Bone marrow (tissue), 2 donors: ENCODE results near the gene ZMYND11.
"Not testable (repeated sequence)": the region's sequence is repeated elsewhere in the genome, so short reads cannot be mapped to it uniquely, and the experiment has no call there.

Source experiments
- DNase-seq, 2 donors: peaks; one replicate each; lab custom pipeline; 2025; lab: John Stamatoyannopoulos, UW

Gene ZMYND11

DNA sequence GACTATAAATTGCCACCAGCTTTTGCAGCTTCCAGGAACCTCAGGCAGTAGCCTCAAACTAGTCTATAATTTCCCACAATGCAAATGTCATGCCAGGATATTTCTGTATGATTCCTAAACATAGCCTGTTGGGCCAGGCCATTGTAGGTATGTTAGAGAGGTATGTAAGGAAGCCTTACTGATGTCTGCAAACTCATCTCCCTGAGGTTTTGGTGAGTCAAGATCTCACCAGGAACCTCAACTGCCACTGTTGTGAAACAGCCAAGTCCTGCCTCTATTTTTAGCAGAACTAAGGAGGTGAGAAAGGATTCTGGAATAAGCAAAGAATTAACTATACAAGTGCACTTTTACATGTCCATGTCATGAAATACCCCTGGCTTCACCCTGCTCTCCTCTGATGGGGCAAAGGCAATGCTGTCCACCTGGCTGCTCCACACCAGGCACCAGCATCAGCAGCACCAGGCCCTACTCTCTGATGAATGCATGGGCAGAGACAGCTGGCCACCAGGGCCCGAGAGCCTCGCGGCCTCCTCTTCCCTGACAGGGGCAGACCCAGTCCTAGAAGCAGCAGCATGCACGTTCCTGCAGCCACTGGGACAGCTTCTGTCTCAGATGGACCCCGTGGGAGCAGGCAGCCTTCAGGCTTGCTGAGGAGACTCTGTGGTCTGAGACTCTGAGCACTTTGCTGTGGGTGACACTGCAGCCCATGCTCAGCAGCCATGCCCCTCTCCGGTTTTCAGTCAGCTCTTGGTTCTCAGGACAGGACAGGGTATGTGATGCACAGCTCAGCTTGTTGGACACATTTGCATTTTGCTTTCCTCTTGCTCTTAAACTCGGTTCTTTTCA lies 147.3 kb downstream of the ZMYND11 start:
- no peak for DNase-seq

DNA sequence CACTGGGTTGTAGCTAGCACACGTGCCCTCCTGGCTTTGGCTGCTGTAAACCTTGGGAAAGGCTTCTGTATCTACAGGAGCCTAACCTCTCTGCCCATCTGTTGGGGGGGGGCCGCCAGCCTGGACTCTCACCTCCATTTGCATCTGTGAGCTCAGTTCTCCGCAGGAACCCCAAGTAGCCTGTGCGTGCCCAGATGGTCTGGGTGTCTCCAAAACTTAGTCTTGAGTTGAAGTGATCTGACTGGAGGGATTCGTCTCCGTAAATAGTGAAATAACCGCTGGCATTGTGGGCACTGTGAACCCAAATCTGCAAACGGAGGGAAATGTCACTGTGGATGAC lies 147.9 kb downstream of the ZMYND11 start:
- no peak for DNase-seq

DNA sequence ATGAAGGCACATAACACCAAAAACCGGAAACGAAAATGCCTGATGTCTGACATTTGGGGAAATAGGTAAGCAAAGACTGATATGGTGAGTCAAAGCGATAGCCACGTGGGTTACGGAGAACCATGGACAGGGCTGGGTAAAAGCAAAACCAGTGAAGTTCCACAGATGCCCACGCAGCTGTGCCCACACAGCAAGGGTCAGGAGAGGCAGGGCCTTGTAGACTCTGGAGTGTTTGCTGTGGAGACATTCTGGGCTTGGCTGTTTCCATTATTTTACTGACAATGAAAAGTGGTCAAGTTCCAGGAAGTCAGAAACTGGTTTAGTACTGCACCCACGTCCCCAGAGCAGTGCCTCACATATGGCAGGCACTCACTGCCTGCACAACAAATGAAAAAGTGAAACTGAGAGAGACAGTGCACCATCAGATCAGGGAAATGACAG lies 148.7 kb downstream of the ZMYND11 start:
- DNase-seq = no peak

DNA sequence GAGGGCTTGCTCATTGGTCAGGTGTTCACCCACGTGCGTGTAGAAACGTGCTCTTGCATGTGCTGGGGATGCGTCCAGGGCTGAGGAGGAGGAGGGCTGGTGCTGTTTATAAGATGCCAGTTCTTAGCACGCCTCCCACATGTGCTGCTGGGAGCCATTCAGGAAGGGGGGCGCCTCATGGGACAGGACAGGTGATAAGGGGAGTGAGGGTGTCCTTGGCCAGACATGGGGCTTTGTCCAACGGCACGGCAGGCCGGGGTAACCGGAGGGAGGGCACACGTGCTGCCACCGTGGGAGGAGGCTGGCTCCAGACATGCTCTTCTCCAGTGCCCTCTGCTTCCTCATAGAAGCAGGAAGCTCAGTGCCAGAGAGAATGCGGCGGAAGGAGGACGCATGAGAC lies 150.0 kb downstream of the ZMYND11 start:
- no peak for DNase-seq

DNA sequence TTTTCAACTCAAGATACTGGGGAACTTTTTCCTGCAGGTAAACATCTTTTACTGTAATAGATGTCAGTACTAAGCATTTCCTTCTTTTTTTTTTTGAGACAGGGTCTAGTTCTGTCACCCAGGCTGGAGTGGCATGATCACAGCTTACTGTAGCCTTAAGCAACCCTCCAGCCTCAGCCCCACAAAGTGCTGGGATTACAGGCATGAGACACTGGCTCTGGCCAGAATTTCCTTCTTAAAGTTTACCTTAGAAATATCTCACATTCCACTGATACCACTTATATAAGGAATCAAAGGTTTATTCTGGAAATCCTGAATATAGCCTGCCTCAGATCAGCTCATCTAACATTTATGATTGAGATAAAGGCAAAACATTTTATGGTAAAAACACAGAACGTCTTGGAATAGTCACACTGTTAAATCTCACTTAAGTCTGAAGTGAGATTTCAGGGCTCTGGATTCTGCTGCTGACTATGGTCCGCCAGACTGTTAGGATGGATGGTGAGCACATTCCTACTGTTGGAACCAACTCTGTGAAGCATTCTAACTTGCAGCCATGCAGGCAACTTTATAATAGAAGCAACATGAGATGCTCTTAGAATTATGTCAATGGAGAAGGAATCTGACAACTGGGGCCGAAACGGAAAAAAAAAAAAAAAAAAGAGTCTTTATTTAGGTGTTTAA lies 151.9 kb downstream of the ZMYND11 start:
- DNase-seq = no peak

DNA sequence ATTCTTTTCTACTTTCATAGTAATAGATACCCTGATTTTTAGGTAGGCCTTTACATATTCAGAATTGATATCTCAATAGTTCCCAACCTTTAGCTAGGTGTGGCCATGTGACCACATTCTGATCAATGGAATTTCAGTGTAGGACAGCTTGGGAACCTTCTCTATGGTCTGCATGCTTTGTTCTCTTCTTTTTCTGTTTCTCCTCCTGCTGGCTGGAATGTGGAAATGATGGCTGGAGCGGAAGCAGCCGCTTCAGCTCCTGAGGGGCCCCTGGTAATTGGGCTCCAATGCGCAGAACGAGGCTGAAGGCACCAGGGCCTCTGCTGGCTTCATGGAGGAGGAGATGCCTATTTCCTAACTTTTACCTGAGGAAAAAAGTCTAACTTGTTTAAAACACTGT lies 152.6 kb downstream of the ZMYND11 start:
- DNase-seq = no peak

DNA sequence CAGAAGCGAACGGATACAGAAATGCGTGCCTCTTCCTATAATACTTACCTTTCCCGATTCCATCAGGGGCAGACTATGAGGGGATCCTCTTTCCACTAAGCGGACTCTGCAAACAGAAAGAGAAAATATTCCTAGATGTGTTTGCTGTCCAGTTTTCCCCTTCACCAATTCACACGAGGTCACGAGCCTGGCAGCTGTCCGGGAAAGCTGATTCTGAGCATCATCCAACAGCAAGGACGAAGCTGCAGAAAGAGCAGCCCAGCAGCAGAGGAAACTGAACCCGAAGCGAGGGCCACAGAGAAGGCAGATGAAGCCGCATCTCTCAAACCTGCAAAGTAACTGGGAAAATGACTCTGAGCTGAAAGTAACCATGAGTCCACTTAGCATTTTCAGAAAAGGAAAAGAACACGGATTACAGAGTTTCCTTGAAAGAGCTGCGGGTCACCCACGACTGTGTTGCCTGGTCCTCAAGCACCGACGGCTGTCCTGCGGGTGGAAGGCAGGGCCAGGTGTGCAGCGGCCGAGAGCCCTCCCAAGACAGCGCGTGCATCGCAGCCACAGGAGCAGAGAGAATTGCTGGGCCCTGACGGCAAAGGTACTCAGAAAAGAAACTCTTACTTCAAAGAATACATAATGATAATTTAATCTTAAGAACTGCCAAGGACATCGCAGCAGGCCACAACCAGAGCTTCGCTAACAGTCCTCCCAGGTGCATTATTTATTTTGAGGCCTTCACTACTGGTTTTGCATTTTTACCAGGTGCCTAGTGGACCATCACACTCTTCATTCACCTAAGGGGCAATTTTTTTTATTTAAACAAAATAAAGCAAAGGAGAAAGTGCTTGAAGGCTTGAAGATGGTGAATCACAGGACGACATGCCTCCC lies 153.3 kb downstream of the ZMYND11 start:
- DNase-seq = no peak

DNA sequence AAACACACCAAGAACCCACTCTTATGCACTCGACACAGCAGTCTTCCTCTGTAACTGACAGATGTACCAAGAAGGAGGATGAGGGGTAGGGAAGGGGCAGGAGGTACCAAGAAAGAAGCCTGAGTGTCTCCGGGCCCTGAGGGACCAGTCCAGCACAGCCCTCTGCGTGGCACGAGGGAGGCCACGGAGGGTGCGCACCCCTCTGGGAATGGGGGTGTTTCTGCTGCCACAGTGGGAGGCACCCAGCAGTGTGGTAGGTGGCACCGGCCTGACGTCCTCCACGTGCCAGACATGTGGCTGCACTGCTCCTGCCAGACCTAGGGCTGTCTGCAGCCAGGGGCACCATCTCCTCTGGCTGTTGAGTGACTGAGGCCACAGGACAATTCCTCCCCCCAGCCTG lies 154.3 kb downstream of the ZMYND11 start:
- no peak for DNase-seq

DNA sequence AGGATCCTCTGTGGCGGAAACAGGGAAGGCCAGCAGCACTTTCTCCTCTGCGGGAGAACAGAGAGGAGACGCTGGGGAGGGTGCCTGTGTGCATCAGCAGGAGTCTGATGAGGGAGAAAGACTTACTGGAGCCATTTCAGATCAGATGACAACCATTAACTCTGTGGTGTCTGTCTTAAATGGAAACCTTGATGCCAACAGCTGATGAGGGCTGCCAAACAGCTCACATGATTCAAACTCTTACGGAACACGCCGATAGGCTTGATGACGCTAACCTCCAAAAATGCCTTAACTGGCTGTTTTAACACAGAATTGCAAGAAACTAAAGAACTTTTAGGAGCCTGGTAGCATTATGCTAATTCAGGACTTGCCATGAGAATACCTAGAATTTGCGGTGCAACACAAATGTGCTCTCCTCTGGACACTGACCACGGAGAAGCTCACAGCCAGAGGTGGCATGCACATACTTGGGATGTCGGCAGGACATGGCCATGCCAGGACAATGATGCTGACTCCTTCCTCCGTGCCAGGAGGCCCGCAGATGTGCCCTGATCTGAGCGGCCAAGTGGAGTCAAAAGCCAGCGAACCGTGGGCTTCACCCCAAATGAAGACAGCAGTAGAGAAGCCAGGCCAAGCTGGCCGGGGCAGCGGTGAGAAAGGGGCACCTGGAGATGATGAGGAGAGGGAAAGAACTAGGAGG lies 154.9 kb downstream of the ZMYND11 start:
- no peak for DNase-seq

DNA sequence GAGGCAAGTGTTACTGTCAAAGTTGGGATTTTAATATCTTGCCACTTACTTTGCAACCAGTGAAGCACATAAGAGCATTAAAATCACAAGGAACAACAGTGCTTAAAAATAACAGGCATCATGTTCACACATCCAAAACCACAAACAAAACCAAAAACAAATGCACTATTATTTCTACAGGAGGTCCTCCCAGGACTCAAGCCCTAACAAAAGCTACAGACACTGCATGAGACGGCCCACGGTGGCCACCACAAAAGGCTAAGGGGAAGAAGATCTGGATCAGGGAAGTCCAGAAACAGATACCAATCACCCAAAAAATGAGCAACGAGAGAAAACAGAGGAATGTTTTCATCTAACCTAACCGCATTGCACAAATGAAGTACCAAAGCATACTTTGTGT lies 158.4 kb downstream of the ZMYND11 start:
- no peak for DNase-seq

DNA sequence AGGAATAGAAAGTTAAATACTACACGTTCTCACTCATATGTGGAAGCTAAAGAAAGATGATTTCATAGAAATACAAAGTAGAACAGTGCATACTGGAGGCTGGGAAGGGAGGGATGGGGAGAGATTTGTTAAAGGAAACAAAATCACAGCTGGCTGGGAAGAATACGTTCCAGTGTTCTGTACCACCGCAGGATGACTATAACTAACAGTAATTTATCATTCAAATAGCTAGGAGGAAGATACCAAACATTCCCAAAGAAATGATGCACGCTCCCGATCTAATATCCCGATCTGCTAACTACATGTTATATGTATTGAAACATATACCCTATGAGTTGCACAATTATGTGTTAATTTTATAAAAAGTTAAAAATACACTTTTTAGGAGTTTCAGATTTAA lies 162.3 kb downstream of the ZMYND11 start:
- DNase-seq = no peak

DNA sequence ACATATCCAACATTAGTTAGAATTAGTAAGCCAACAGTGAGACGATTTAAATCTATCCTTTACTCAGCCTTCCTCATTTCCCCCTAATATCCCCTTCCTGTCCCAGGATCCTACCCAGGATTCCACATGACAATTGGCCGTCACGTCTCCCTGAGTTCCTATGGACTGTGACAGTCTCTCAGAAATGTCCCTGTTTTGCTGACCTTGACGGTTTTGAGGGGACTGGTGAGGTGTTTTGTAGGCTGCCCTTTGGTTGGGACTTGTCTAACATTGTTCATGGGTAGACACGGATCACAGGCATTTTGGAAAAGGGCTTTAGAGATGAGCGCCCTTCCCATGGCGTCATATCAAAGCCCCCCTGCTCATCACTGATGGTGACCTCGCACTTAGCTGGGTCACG lies 162.8 kb downstream of the ZMYND11 start:
- DNase-seq = no peak

DNA sequence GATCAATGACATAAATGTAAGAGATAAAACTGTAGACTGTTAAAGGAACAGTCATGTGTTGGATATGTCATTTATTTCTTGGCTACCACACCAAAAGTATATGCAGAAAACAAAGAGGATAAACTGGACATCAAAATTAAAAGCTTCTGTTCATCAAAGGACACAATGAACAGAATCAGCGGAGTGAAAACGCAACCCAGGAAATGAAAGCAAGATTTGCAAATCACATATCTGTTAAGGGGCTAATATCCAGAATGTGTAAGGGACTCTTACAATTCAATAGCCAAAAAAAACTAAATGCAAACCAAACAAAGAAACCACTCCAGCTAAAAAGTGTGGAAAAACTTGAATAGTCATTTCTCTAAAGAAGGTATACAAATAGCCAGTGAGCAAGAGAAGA lies 164.3 kb downstream of the ZMYND11 start:
- DNase-seq = no peak

DNA sequence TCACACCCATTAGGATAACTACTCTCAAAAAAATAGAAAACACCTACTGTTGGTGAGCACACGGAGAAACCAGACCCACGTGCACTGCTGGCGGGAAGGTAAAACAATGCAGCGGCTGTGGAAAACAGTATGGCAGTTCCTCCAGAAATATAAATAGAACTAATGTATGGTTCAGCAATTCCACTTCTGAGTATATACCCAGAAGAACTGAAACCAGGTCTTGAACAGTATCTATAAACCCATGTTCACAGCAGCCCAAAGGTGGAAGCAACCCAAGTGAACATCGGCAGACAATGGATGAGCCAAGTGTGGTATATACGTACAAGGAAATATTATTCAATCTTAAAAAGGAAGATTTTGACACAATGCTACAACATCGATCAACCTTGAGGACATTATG lies 164.7 kb downstream of the ZMYND11 start:
- DNase-seq = no peak

DNA sequence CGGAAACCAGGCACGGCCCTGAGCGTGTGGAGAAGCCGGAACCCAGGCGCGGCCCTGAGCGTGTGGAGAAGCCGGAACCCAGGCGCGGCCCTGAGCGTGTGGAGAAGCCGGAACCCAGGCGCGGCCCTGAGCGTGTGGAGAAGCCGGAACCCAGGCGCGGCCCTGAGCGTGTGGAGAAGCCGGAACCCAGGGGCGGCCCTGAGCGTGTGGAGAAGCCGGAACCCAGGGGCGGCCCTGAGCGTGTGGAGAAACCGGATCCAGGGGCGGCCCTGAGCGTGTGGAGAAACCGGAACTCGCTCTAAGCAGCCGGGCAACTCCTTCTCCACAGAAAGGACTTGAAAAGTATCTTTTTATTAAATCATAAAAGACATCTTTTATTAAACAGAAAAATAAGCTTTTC lies 165.3 kb downstream of the ZMYND11 start:
- not testable (repeated sequence) for DNase-seq

DNA sequence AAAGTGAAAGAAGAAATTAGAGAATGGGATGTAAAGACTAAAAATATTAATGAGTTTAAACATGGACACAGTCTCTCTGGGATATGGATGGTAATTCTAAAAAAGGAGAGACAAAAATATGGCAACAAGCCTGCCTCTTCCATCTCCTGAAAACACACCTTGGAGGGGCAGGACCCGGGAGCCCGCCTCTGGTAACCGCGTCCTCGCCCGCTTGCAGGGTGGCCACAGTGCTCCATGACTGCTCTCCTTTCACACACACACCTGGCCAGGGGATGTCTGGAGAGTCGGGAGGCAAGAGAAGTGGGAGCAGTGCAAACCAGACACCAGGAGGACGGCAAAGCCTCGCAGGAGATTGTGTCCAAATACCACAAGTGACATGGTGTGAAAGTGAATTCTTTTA lies 166.3 kb downstream of the ZMYND11 start:
- no peak for DNase-seq
